HFFc6 (cell line): ENCODE results near the gene CD80. TPM values are rescaled to one million over a fixed set of nuclear protein-coding genes. Genes with fewer than 3 reads are reported as not detected.

Experiments used
- DNase-seq: peaks from one replicate; pipeline ENCODE4 v3.0.0-alpha.2; 2018
- H3K27ac Mint-ChIP-seq: 2 replicates; pipeline ENCODE4 v1.8.0; 2020; ENCODE audit warnings: mild to moderate bottlenecking, mixed read lengths
- H3K27me3 Mint-ChIP-seq: 2 replicates; pipeline ENCODE4 v1.8.0; 2021; ENCODE audit warnings: mild to moderate bottlenecking, moderate library complexity, mixed read lengths; ENCODE audit not compliant: insufficient read depth
- H3K36me3 Mint-ChIP-seq: 2 replicates; pipeline ENCODE4 v1.8.0; 2021; ENCODE audit warnings: low read depth, mixed read lengths
- H3K4me1 Mint-ChIP-seq: 2 replicates; pipeline ENCODE4 v1.8.0; 2020; ENCODE audit warnings: low read depth, mixed read lengths
- H3K4me3 Mint-ChIP-seq: 2 replicates; pipeline ENCODE4 v1.8.0; 2020; ENCODE audit warnings: mild to moderate bottlenecking, moderate library complexity, mixed read lengths
- H3K9me3 Mint-ChIP-seq: 2 replicates; pipeline ENCODE4 v1.8.0; 2020; ENCODE audit warnings: mild to moderate bottlenecking, mixed read lengths
- CTCF ChIP-seq: fragments of 200-600 bp; sonication (generic); IDR thresholded peaks from 2 replicates; pipeline ENCODE4 v1.5.0; 2021; ENCODE audit warnings: antibody characterized with exemption, mild to moderate bottlenecking
- total RNA-seq, 6 experiments: library from RNA; stranded (reverse); fragmentation: NEBNext Ultra II Directional; extraction: Animal tissue kit (Norgen Biotek cat#: 25700); gene quantifications; 2 replicates in 1 of 6; 3 replicates in 5 of 6; pipeline ENCODE4 v1.2.3, GENCODE V29; 2021

CD80 gene
- total RNA-seq, 6 experiments from 2014 or later: not detected

GRCh38 chr3:119600732-119601131, 41.3 kb upstream of the CD80 start:
- Mint-ChIP-seq H3K36me3 (no peaks in the 10 kb centered on the region), H3K9me3 (no peaks in the 10 kb centered on the region), H3K4me3 (no peak overlapping the region), H3K4me1 (peaks cover 8% of the 10 kb centered on the region), H3K27me3 (peaks cover 13% of the 10 kb centered on the region), H3K27ac (no peak overlapping the region)
- DNase-seq: no peak
- peak; percentile 71 for TF ChIP-seq CTCF

- no peak overlapping the region for H3K27ac Mint-ChIP-seq
- H3K9me3 Mint-ChIP-seq: no peaks in the 10 kb centered on the region
- no peak overlapping the region for H3K4me3 Mint-ChIP-seq
- H3K4me1 Mint-ChIP-seq: peaks cover 9% of the 10 kb centered on the region
- H3K36me3 Mint-ChIP-seq: no peaks in the 10 kb centered on the region
- TF ChIP-seq CTCF: no peak
- peaks cover 12% of the 10 kb centered on the region for H3K27me3 Mint-ChIP-seq
- DNase-seq: no peak
Measured at GRCh38 chr3:119599558-119600174, 40.3 kb upstream of the CD80 start.

- H3K36me3 Mint-ChIP-seq: no peaks in the 10 kb centered on the region
- H3K27me3 Mint-ChIP-seq: peaks cover 12% of the 10 kb centered on the region
- no peak overlapping the region for H3K4me3 Mint-ChIP-seq
- no peaks in the 10 kb centered on the region for H3K9me3 Mint-ChIP-seq
- no peak for DNase-seq
- H3K27ac Mint-ChIP-seq: no peak overlapping the region
- TF ChIP-seq CTCF: no peak
- peaks cover 14% of the 10 kb centered on the region for H3K4me1 Mint-ChIP-seq
Measured at GRCh38 chr3:119598410-119599098, 39.1 kb upstream of the CD80 start.

- no peak for TF ChIP-seq CTCF
- no peak within 1 kb of the TSS for H3K27ac Mint-ChIP-seq
Measured at GRCh38 chr3:119597548-119598288, 38.3 kb upstream of the CD80 start, which contains the start of gene PLA1A. TSS of gene PLA1A (plus strand) at chr3:119597885. CDS start at chr3:119597914, 29 bp downstream.

GRCh38 chr3:119596398-119596797, 37.0 kb upstream of the CD80 start:
- TF ChIP-seq CTCF: no peak

More at GRCh38 chr3:119597548-119598288, 38.3 kb upstream of the CD80 start, which contains the start of gene PLA1A:
- H3K36me3 Mint-ChIP-seq: no peaks in the 10 kb centered on the region
- H3K27me3 Mint-ChIP-seq: peaks cover 6% of the 10 kb centered on the region
- peaks cover 14% of the 10 kb centered on the region for H3K4me1 Mint-ChIP-seq
- no peaks in the 10 kb centered on the region for H3K9me3 Mint-ChIP-seq
- H3K4me3 Mint-ChIP-seq: no peak within 1 kb of the TSS
- no peak for DNase-seq

More at GRCh38 chr3:119596398-119596797, 37.0 kb upstream of the CD80 start:
- Mint-ChIP-seq H3K36me3 (no peaks in the 10 kb centered on the region), H3K27ac (no peak overlapping the region), H3K27me3 (peaks cover 14% of the 10 kb centered on the region), H3K4me3 (no peak overlapping the region), H3K4me1 (peaks cover 14% of the 10 kb centered on the region), H3K9me3 (no peaks in the 10 kb centered on the region)
- DNase-seq: no peak
